Mesenchymal stem cell (in vitro differentiated cells and primary cell): ENCODE data around the gene CCDC14.
A peak's percentile ranks its signal among the peaks of the same experiment; 100 is the strongest.
"Not testable (repeated sequence)": the region's sequence is repeated elsewhere in the genome, so short reads cannot be mapped to it uniquely, and the experiment has no call there.

Source experiments
- DNase-seq: peaks from one replicate; pipeline ENCODE4 v3.0.0-alpha.2; 2013
- H2AFZ ChIP-seq: one replicate; pipeline ENCODE4 v1.6.1; 2013; ENCODE audit warnings: low read depth, mild to moderate bottlenecking, control low read depth, inconsistent platforms, low read length, moderate library complexity
- H2AK5ac ChIP-seq: 2 replicates; pipeline ENCODE4 v1.6.1; 2013; ENCODE audit warnings: low read length, moderate library complexity, mild to moderate bottlenecking, inconsistent platforms; ENCODE audit not compliant: severe bottlenecking
- H2BK120ac ChIP-seq: one replicate; pipeline ENCODE4 v1.6.1; 2013; ENCODE audit warnings: low read depth, mild to moderate bottlenecking, inconsistent platforms, low read length, moderate library complexity
- H2BK12ac ChIP-seq, 2 experiments: one replicate each; pipeline ENCODE4 v1.6.1; 2013; ENCODE audit warnings: inconsistent platforms in 2 of 2, low read length in 2 of 2, mild to moderate bottlenecking in 2 of 2, moderate library complexity in 2 of 2, control low read depth in 1 of 2
- H2BK15ac ChIP-seq: one replicate; pipeline ENCODE4 v1.6.1; 2013; ENCODE audit warnings: mild to moderate bottlenecking, low read depth, inconsistent platforms; ENCODE audit not compliant: poor library complexity, severe bottlenecking
- H2BK5ac ChIP-seq: 2 replicates; pipeline ENCODE4 v1.6.1; 2013; ENCODE audit warnings: low read depth, mild to moderate bottlenecking, low read length, control low read depth, inconsistent platforms; ENCODE audit not compliant: poor library complexity, severe bottlenecking
- H3K14ac ChIP-seq, 2 experiments: one replicate each; pipeline ENCODE4 v1.6.1; 2013; ENCODE audit warnings: inconsistent platforms in 2 of 2, low read length in 2 of 2, control low read depth in 1 of 2, mild to moderate bottlenecking in 1 of 2, moderate library complexity in 1 of 2
- H3K18ac ChIP-seq, 2 experiments: one replicate each; pipeline ENCODE4 v1.6.1; 2013; ENCODE audit warnings: inconsistent platforms in 2 of 2, low read length in 2 of 2, control low read depth in 1 of 2, low read depth in 1 of 2, mild to moderate bottlenecking in 1 of 2
- H3K23ac ChIP-seq, 2 experiments: one replicate each; pipeline ENCODE4 v1.6.1; 2013; ENCODE audit warnings: inconsistent platforms in 2 of 2, low read length in 2 of 2, mild to moderate bottlenecking in 2 of 2, moderate library complexity in 2 of 2, control low read depth in 1 of 2
- H3K27ac ChIP-seq: 2 replicates; pipeline ENCODE4 v1.5.1; 2013; ENCODE audit warnings: mild to moderate bottlenecking, moderate library complexity, low read length, control low read depth, inconsistent platforms; ENCODE audit not compliant: poor library complexity, severe bottlenecking
- H3K27me3 ChIP-seq, 2 experiments: 2 replicates each; pipeline versions ENCODE4 v1.6.1 to v1.7.0; 2013; ENCODE audit warnings: low read length in 2 of 2, mild to moderate bottlenecking in 2 of 2, moderate library complexity in 2 of 2, control low read depth in 1 of 2, inconsistent platforms in 1 of 2; ENCODE audit not compliant: control insufficient read depth in 1 of 2, insufficient read depth in 1 of 2
- H3K36me3 ChIP-seq, 2 experiments: 2 replicates each; pipeline versions ENCODE4 v1.6.1 to v1.7.0; 2013; ENCODE audit warnings: low read length in 2 of 2, control low read depth in 1 of 2, inconsistent platforms in 1 of 2, low read depth in 1 of 2, mild to moderate bottlenecking in 1 of 2; ENCODE audit not compliant: insufficient read depth in 2 of 2, control insufficient read depth in 1 of 2
- H3K4ac ChIP-seq, 2 experiments: one replicate each; pipeline ENCODE4 v1.6.1; 2013; ENCODE audit warnings: inconsistent platforms in 2 of 2, low read length in 2 of 2, mild to moderate bottlenecking in 2 of 2, moderate library complexity in 2 of 2, control low read depth in 1 of 2, low read depth in 1 of 2
- H3K4me1 ChIP-seq: 2 replicates; pipeline ENCODE4 v1.6.1; 2013; ENCODE audit warnings: low read depth, low read length, control low read depth; ENCODE audit not compliant: control insufficient read depth, insufficient read depth
- H3K4me2 ChIP-seq: 2 replicates; pipeline ENCODE4 v1.6.1; 2013; ENCODE audit warnings: low read length, mild to moderate bottlenecking, inconsistent platforms; ENCODE audit not compliant: poor library complexity, severe bottlenecking
- H3K4me3 ChIP-seq, 2 experiments: 2 replicates each; pipeline versions ENCODE4 v1.5.1 to v1.7.0; 2013; ENCODE audit warnings: low read length in 2 of 2, mild to moderate bottlenecking in 2 of 2, control low read depth in 1 of 2, low read depth in 1 of 2; ENCODE audit not compliant: insufficient read depth in 1 of 2
- H3K79me1 ChIP-seq: replicated peaks from 2 replicates; pipeline ENCODE4 v1.6.1; 2013; ENCODE audit warnings: mild to moderate bottlenecking, control low read depth, low read length, inconsistent platforms; ENCODE audit not compliant: poor library complexity, severe bottlenecking
- H3K9ac ChIP-seq: 2 replicates; pipeline ENCODE4 v1.7.0; 2013; ENCODE audit warnings: mild to moderate bottlenecking, low read length, moderate library complexity
- H3K9me3 ChIP-seq: 2 replicates; pipeline ENCODE4 v1.7.0; 2013; ENCODE audit warnings: mild to moderate bottlenecking, low read length; ENCODE audit not compliant: control insufficient read depth
- H4K8ac ChIP-seq: one replicate; pipeline ENCODE4 v1.6.1; 2013; ENCODE audit warnings: inconsistent platforms, mild to moderate bottlenecking, low read length, moderate library complexity
- H4K91ac ChIP-seq: one replicate; pipeline ENCODE4 v1.6.1; 2013; ENCODE audit warnings: mild to moderate bottlenecking, low read length, inconsistent platforms
- whole genome bisulfite sequencing: methylation state at CpG from one replicate; pipeline ENCODE4 v1.1.7; 2013; ENCODE audit warnings: mixed read lengths; 5-methylcytosine and 5-hydroxymethylcytosine counted together

The CCDC14 gene

GRCh38 chr3:123980539-123980938 lies 19.5 kb upstream of the CCDC14 start:
- no peak overlapping the region for H3K18ac ChIP-seq
- H2BK15ac ChIP-seq, result no peak overlapping the region
- H3K27ac ChIP-seq, result no peak overlapping the region
- H2BK5ac ChIP-seq, result no peak overlapping the region
- H3K27me3 ChIP-seq, result peaks cover 0 to 42% of the 10 kb centered on the region in 2 experiments
- DNase-seq, result no peak
- peaks cover 16% of the 10 kb centered on the region for H3K9me3 ChIP-seq
- H2BK12ac ChIP-seq, result no peak overlapping the region
- H3K23ac ChIP-seq, result no peak overlapping the region
- WGBS, result 97% methylated on average over 3 of the region's 4 CpGs
- H3K4me3 ChIP-seq, result peak overlapping the region in 1 of 2 experiments; percentile 83
- no peaks in the 10 kb centered on the region for H3K79me1 ChIP-seq
- no peak overlapping the region for H2AFZ ChIP-seq
- H3K36me3 ChIP-seq, result no peaks in the 10 kb centered on the region
- no peak overlapping the region for H2AK5ac ChIP-seq
- H2BK120ac ChIP-seq, result no peak overlapping the region
- peaks cover 3% of the 10 kb centered on the region for H3K4me1 ChIP-seq
- no peak overlapping the region for H3K9ac ChIP-seq
- H4K8ac ChIP-seq, result no peak overlapping the region
- no peak overlapping the region for H4K91ac ChIP-seq
- no peak overlapping the region for H3K4ac ChIP-seq
- H3K14ac ChIP-seq, result no peak overlapping the region
- H3K4me2 ChIP-seq, result no peak overlapping the region

GRCh38 chr3:123979525-123980501 lies 18.8 kb upstream of the CCDC14 start:
- not testable (repeated sequence) for H4K91ac ChIP-seq, H3K79me1 ChIP-seq, H3K4ac ChIP-seq, H3K27ac ChIP-seq, H3K23ac ChIP-seq, H4K8ac ChIP-seq, H3K4me1 ChIP-seq, H3K18ac ChIP-seq, H3K14ac ChIP-seq, H2BK5ac ChIP-seq, H2BK120ac ChIP-seq, H2AK5ac ChIP-seq, H2BK15ac ChIP-seq, H3K36me3 ChIP-seq
- Histone ChIP-seq H3K4me3 (peak overlapping the region in 1 of 2 experiments; percentile 83), H3K9ac (peak overlapping the region; percentile 63), H3K27me3 (peaks cover 0 to 42% of the 10 kb centered on the region in 2 experiments), H3K4me2 (peak overlapping the region; percentile 57), H2BK12ac (peak overlapping the region in 1 of 2 experiments; percentile 10), H2AFZ (peak overlapping the region; percentile 46), H3K9me3 (peaks cover 16% of the 10 kb centered on the region)
- DNase-seq, result peak; percentile 53
- 31% methylated on average over 25 of the region's 29 CpGs for WGBS

GRCh38 chr3:123976904-123977303 lies 15.9 kb upstream of the CCDC14 start:
- not testable (repeated sequence) for H3K27ac ChIP-seq, DNase-seq, H3K9ac ChIP-seq, H2BK15ac ChIP-seq, H3K18ac ChIP-seq, H3K9me3 ChIP-seq, H2BK12ac ChIP-seq, H2BK120ac ChIP-seq, H3K4me2 ChIP-seq, H3K23ac ChIP-seq, H2AFZ ChIP-seq, H3K4ac ChIP-seq, H3K36me3 ChIP-seq, H4K91ac ChIP-seq, H3K14ac ChIP-seq, H4K8ac ChIP-seq, H2AK5ac ChIP-seq, H3K4me3 ChIP-seq, H2BK5ac ChIP-seq, H3K79me1 ChIP-seq, H3K4me1 ChIP-seq
- peaks cover 0 to 22% of the 10 kb centered on the region in 2 experiments for H3K27me3 ChIP-seq
- 85% methylated on average over 4 of the region's 7 CpGs for WGBS

GRCh38 chr3:123976181-123976898 lies 15.3 kb upstream of the CCDC14 start:
- WGBS, result 80% methylated on average over 3 of the region's 4 CpGs
- H2BK120ac ChIP-seq, H3K36me3 ChIP-seq, H4K8ac ChIP-seq, H3K18ac ChIP-seq, H3K14ac ChIP-seq, H3K4me1 ChIP-seq, H4K91ac ChIP-seq, H3K9me3 ChIP-seq, H2BK5ac ChIP-seq, H3K79me1 ChIP-seq, H3K9ac ChIP-seq, H2AK5ac ChIP-seq, H3K4me3 ChIP-seq, H2BK15ac ChIP-seq, H3K27ac ChIP-seq, H3K23ac ChIP-seq, H3K4ac ChIP-seq, H3K4me2 ChIP-seq, H2AFZ ChIP-seq, H2BK12ac ChIP-seq: not testable (repeated sequence)
- H3K27me3 ChIP-seq, result peaks cover 0 to 18% of the 10 kb centered on the region in 2 experiments
- DNase-seq, result peak; percentile 18
